Gastroesophageal sphincter (tissue), 4 donors: ENCODE results near the gene RERE. TPM values are rescaled to one million over a fixed set of nuclear protein-coding genes. Genes with fewer than 3 reads are reported as not detected.

Experiments used
- ATAC-seq: fragments of 150-250 bp; one replicate; pipeline ENCODE4 v1.9.1; 2016; ENCODE audit warnings: mild to moderate bottlenecking, moderate library complexity
- H3K27ac ChIP-seq, 4 donors: fragments of 200-600 bp; sonication (generic) in 3 of 4; 1 replicate in 3 of 4; 2 replicates in 1 of 4; pipeline ENCODE4 v1.5.1; 2016 to 2019
- H3K27me3 ChIP-seq: fragments of 200-600 bp; sonication (generic); one replicate; pipeline ENCODE4 v1.5.1; 2019
- H3K36me3 ChIP-seq, 2 donors: fragments of 200-600 bp; sonication (generic); one replicate each; pipeline ENCODE4 v1.5.1; 2019; ENCODE audit warnings: control low read depth in 1 of 2
- H3K4me1 ChIP-seq, 3 donors: fragments of 200-600 bp; sonication (generic); 1 replicate in 2 of 3; 2 replicates in 1 of 3; pipeline ENCODE4 v1.5.1; 2016 to 2019; ENCODE audit warnings: control low read depth in 2 of 3
- H3K4me3 ChIP-seq, 2 donors: fragments of 200-600 bp; sonication (generic); one replicate each; pipeline ENCODE4 v1.5.1; 2019; ENCODE audit warnings: mild to moderate bottlenecking in 1 of 2, moderate library complexity in 1 of 2
- H3K9me3 ChIP-seq, 3 donors: fragments of 200-600 bp; sonication (generic); one replicate each; pipeline ENCODE4 v1.5.1; 2017 to 2019; ENCODE audit warnings: control low read depth in 2 of 3
- CTCF ChIP-seq, 4 experiments: fragments of 200-600 bp in 2 of 4; fragments of 450-650 bp in 2 of 4; sonication (generic) in 1 of 4; IDR thresholded peaks; one replicate each; pipeline ENCODE4 v1.5.1; 2017 to 2019; ENCODE audit warnings: antibody characterized with exemption in 4 of 4, mild to moderate bottlenecking in 2 of 4, moderate library complexity in 2 of 4
- EP300 ChIP-seq: sonication (generic); formaldehyde crosslinking; IDR thresholded peaks from one replicate; pipeline ENCODE4 v1.6.1; 2017; ENCODE audit warnings: antibody characterized with exemption, mild to moderate bottlenecking
- POLR2A ChIP-seq, 2 donors: fragments of 450-650 bp; IDR thresholded peaks; one replicate each; pipeline ENCODE4 v1.6.1; 2017; ENCODE audit warnings: antibody characterized with exemption in 2 of 2, mild to moderate bottlenecking in 2 of 2, moderate library complexity in 1 of 2
- POLR2AphosphoS5 ChIP-seq: sonication (generic); formaldehyde crosslinking; IDR thresholded peaks from one replicate; pipeline ENCODE4 v1.6.1; 2017; ENCODE audit warnings: antibody characterized with exemption
- WGBS, 2 donors: methylation state at CpG; one replicate each; pipeline ENCODE4 v1.1.5; 2018; ENCODE audit warnings: low coverage in 1 of 2; 5-methylcytosine and 5-hydroxymethylcytosine counted together
- total RNA-seq, 4 donors: library from RNA; depleted of rRNA; stranded (reverse); fragments of >200 nt; gene quantifications; one replicate each; pipeline ENCODE4 v1.1.0, GENCODE V29; 2016

The RERE gene
- total RNA-seq, 4 donors from 2014 or later, result 112 to 212 (median 139) TPM

DNA sequence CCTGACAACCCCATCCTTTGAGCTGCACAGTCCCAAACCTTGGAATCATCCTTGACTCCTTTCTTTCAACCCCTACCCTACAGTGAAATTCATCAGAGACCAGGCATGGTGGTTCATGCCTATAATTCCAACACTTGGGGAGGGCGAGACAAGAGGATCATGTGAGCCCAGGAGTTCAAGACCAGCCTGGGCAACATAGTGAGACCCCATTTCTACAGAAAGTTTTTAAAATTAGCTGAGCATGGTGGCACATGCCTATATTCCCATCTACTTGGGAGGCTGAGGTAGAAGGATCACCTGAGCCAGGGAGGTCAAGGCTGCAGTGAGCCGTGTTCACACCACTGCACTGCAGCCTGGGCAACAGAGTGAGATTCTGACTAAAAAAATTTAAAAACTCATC, 34.5 kb downstream of the RERE start:
- no peak for ATAC-seq
- no peak overlapping the region for H3K4me3 ChIP-seq
- no peak for TF ChIP-seq EP300
- no peak for TF ChIP-seq POLR2AphosphoS5
- TF ChIP-seq POLR2A (IDR thresholded peaks at IDR 0.05), result no peak
- no peak for TF ChIP-seq CTCF (IDR thresholded peaks at IDR 0.05)
- H3K36me3 ChIP-seq, result peaks cover 0 to 4% of the 10 kb centered on the region in 2 donors
- WGBS, 2 donors, result 89 to 100% methylated on average over 1 to 2 of the region's 2 CpGs
- H3K9me3 ChIP-seq, result no peaks in the 10 kb centered on the region
- H3K27ac ChIP-seq, result no peak overlapping the region
- H3K4me1 ChIP-seq, result peaks cover 0 to 6% (median 0%) of the 10 kb centered on the region in 3 donors
- H3K27me3 ChIP-seq, result no peaks in the 10 kb centered on the region

DNA sequence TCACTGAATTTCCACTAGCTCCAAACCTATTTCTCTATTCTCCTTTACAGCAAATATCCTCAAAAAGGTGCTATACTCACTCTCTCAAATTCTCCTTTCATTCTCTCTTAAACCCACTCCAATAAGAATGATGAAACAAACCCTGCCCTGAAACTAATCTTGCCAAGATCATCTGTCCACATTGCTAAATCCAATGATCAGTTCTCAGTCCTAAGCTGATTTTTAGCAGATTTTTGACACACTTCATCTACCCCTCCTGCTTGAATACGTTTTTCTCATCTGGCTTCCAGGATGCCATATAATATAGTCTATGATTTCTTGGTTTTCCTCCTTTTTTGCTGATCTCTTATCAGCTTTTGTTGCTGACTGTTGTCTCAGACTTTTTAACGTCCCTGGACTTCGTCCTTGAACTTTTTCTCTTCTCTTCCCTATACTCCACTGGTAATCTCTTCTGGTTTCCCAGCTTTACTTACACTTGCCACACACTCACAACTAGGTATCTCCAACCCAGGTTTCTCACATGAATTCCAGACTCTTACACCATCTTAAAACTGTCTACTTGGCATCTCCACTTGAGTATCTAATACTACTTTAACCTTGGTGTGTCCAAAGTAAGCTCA, 35.3 kb downstream of the RERE start:
- Histone ChIP-seq H3K27me3 (no peaks in the 10 kb centered on the region), H3K36me3 (peaks cover 0 to 4% of the 10 kb centered on the region in 2 donors), H3K9me3 (no peaks in the 10 kb centered on the region), H3K4me1 (peaks cover 0 to 6% (median 0%) of the 10 kb centered on the region in 3 donors), H3K4me3 (no peak overlapping the region), H3K27ac (no peak overlapping the region)
- 58 to 88% methylated on average over 3 of the region's 3 CpGs for WGBS, 2 donors
- TF ChIP-seq CTCF (IDR thresholded peaks at IDR 0.05) (no peak), EP300 (no peak), POLR2A (IDR thresholded peaks at IDR 0.05) (no peak), POLR2AphosphoS5 (no peak)
- no peak for ATAC-seq

- no peak overlapping the region for H3K27ac ChIP-seq
- H3K4me3 ChIP-seq, result no peak overlapping the region
- no peak for ATAC-seq
- 67 to 82% methylated on average over 1 of the region's 1 CpG for WGBS, 2 donors
- TF ChIP-seq EP300 (no peak), POLR2AphosphoS5 (no peak), POLR2A (IDR thresholded peaks at IDR 0.05) (no peak), CTCF (IDR thresholded peaks at IDR 0.05) (no peak)
- no peaks in the 10 kb centered on the region for H3K27me3 ChIP-seq
- H3K4me1 ChIP-seq, result peaks cover 0 to 6% (median 0%) of the 10 kb centered on the region in 3 donors
- no peaks in the 10 kb centered on the region for H3K9me3 ChIP-seq
- H3K36me3 ChIP-seq, result peaks cover 0 to 4% of the 10 kb centered on the region in 2 donors
Observed at GRCh38 chr1:8780405-8780804, 37.0 kb downstream of the RERE start.

DNA sequence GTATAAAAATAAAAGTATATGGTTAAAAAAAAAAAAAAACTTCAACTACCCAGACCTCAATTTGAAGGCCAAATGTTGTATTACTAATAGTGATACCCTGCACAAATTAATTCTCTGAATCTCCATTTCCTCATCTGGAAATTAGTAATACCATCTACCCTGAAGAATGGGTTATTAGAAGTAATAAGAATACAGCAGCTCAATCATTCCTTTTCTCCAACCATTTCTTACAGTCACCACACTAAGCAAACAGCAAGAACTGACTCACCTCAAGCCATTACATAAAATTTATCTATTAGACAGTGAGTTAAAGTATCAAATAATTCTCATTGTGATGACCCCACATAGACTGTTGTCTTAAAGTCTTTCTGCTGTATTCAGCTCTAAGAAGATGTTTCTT, 39.6 kb downstream of the RERE start:
- Histone ChIP-seq H3K4me3 (no peak overlapping the region), H3K4me1 (peaks cover 0 to 6% (median 0%) of the 10 kb centered on the region in 3 donors), H3K27ac (no peak overlapping the region), H3K9me3 (no peaks in the 10 kb centered on the region), H3K27me3 (no peaks in the 10 kb centered on the region), H3K36me3 (peaks cover 0 to 4% of the 10 kb centered on the region in 2 donors)
- no peak for TF ChIP-seq POLR2A (IDR thresholded peaks at IDR 0.05)
- TF ChIP-seq POLR2AphosphoS5, result no peak
- TF ChIP-seq CTCF (IDR thresholded peaks at IDR 0.05), result no peak
- TF ChIP-seq EP300, result no peak
- no peak for ATAC-seq

GRCh38 chr1:8776104-8776503, 41.3 kb downstream of the RERE start:
- no peak overlapping the region for H3K4me3 ChIP-seq
- no peak for TF ChIP-seq POLR2AphosphoS5
- no peak for TF ChIP-seq EP300
- TF ChIP-seq POLR2A (IDR thresholded peaks at IDR 0.05), result no peak
- TF ChIP-seq CTCF (IDR thresholded peaks at IDR 0.05), result no peak
- no peak for ATAC-seq
- H3K27ac ChIP-seq, result no peak overlapping the region
- H3K9me3 ChIP-seq, result no peaks in the 10 kb centered on the region
- 13 to 83% methylated on average over 1 to 3 of the region's 5 CpGs for WGBS, 2 donors
- peaks cover 0 to 6% (median 0%) of the 10 kb centered on the region in 3 donors for H3K4me1 ChIP-seq
- H3K36me3 ChIP-seq, result peaks cover 0 to 4% of the 10 kb centered on the region in 2 donors
- no peaks in the 10 kb centered on the region for H3K27me3 ChIP-seq
